Brain microvascular endothelial cell (primary cell): ENCODE measurements around the gene STPG2.
A peak's percentile ranks its signal among the peaks of the same experiment; 100 is the strongest.

ENCODE experiments used
- DNase-seq: peaks from one replicate; pipeline ENCODE4 v3.0.0-alpha.2; 2020
- H3K27ac ChIP-seq: fragments of 250-450 bp; sonication (Bioruptor Pico); 2 replicates; pipeline ENCODE4 v1.5.1; 2020; ENCODE audit warnings: mild to moderate bottlenecking, moderate library complexity
- H3K27me3 ChIP-seq: fragments of 250-450 bp; sonication (Bioruptor Pico); replicated peaks from 2 replicates; pipeline ENCODE4 v1.5.1; 2020; ENCODE audit warnings: mild to moderate bottlenecking
- H3K36me3 ChIP-seq: fragments of 250-450 bp; sonication (Bioruptor Pico); replicated peaks from 2 replicates; pipeline ENCODE4 v1.5.1; 2020; ENCODE audit warnings: mild to moderate bottlenecking
- H3K4me3 ChIP-seq: 2 replicates; pipeline ENCODE4 v1.5.1; 2011; ENCODE audit warnings: low read depth, mild to moderate bottlenecking, control low read depth, low read length, moderate library complexity
- in situ Hi-C: cut with HindIII; loops from 2 replicates; pipeline ENCODE4 v1.10.0; 2017; ENCODE audit warnings: low sequenced_read_pairs, low pct_ligation_motif_present
- TF ChIP-seq, protein P1 (sequence below): IDR thresholded peaks from 2 replicates; pipeline ENCODE4 v1.5.1; 2011; ENCODE audit warnings: low read depth, mild to moderate bottlenecking, moderate library complexity, low read length, control low read depth, inconsistent platforms; ENCODE audit errors: missing control alignments

STPG2 gene

DNA sequence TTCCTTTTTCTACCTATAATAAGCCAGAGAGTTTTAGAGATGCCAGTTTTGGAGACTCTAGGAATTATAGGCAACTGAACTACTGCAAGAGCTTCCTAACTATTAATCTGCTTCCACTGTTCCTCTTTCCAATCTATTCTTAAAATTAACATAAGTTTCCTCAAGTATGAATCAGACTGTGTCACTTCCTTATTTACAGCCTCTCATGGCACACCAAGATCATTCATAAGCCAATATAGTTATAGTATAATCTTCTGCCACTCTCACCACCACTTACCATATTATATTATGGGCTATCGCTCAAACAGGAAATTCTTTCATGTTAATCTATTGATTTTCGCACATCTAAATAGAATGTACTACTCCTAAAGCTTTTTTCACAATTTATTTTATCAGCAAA lies 383.5 kb downstream of the STPG2 start:
- TF ChIP-seq, protein P1, sequence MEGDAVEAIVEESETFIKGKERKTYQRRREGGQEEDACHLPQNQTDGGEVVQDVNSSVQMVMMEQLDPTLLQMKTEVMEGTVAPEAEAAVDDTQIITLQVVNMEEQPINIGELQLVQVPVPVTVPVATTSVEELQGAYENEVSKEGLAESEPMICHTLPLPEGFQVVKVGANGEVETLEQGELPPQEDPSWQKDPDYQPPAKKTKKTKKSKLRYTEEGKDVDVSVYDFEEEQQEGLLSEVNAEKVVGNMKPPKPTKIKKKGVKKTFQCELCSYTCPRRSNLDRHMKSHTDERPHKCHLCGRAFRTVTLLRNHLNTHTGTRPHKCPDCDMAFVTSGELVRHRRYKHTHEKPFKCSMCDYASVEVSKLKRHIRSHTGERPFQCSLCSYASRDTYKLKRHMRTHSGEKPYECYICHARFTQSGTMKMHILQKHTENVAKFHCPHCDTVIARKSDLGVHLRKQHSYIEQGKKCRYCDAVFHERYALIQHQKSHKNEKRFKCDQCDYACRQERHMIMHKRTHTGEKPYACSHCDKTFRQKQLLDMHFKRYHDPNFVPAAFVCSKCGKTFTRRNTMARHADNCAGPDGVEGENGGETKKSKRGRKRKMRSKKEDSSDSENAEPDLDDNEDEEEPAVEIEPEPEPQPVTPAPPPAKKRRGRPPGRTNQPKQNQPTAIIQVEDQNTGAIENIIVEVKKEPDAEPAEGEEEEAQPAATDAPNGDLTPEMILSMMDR = no peak
- Histone ChIP-seq H3K27ac (no peak overlapping the region), H3K27me3 (no peaks in the 10 kb centered on the region), H3K4me3 (no peak overlapping the region), H3K36me3 (no peaks in the 10 kb centered on the region)
- in situ Hi-C loops = no loop called here
- no peak for DNase-seq

DNA sequence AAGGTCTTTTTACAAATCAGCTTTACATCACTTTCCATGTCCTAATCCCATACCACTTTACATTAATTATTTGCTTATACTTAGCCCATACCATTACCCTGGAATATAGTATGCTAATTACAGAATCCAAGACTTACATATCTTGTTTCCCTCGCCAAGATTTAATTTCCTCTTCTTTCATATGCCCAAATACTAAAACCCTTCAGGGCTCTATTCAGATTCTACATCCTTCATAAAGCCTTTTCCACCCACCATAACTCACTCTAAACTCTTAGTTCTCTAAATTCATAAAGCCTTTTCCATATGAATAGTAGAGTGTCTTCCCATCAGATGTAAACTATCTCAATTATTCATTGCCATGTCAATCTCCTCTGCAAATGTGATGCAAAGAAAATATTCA lies 390.7 kb downstream of the STPG2 start:
- in situ Hi-C loops = no loop called here
- DNase-seq = no peak
- TF ChIP-seq, protein P1 = no peak
- H3K27me3 ChIP-seq = no peaks in the 10 kb centered on the region
- H3K27ac ChIP-seq = no peak overlapping the region
- no peaks in the 10 kb centered on the region for H3K36me3 ChIP-seq
- H3K4me3 ChIP-seq = no peak overlapping the region

DNA sequence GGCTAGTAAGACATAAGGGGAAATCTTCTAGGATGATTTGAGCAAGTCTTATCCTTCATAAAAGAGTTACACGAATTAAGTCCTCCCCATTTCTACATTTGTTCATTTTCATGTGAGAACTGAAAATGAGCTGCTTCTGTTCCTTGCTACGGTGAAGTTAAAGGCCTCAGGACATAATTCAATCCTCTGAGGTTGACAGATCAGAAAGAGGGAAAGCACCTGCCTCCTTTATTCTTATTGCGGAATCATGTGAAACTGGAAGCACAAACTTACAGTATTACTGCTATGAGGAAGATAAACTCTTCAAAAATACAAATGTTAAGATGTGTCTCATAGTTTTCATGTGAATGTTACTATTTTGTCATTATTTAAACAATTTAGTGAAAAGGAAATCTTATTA lies 395.3 kb downstream of the STPG2 start:
- no peak overlapping the region for H3K27ac ChIP-seq
- in situ Hi-C loops = no loop called here
- H3K4me3 ChIP-seq = no peak overlapping the region
- DNase-seq = no peak
- H3K27me3 ChIP-seq = no peaks in the 10 kb centered on the region
- H3K36me3 ChIP-seq = no peaks in the 10 kb centered on the region
- TF ChIP-seq, protein P1 = no peak

DNA sequence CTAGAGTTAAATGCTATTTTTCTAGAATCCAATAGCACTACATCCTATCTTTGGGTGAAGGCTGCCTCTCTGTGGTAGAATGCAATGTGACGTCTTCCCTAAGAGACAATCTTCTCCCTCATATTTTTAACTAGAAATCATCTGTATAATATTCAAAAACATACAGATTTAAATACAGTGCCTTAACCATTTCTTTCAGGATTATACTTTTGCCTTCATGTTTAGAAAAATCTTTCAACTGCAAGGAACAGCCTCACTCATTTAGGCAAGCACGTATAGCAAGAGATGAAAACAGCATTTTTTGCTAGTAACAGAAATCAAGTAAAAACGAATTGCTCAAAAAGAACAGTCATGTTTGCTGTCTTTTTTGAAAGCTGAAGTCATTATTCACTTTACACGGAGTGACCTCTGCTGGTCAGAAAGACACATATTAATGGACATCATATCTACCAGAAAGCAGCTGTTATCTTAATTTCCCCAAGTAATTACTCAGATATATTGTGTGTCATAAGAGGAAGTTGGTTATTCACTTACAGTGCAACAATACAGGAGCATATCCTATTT lies 422.3 kb downstream of the STPG2 start:
- Histone ChIP-seq H3K4me3 (no peak overlapping the region), H3K27ac (no peak overlapping the region), H3K36me3 (no peaks in the 10 kb centered on the region), H3K27me3 (no peaks in the 10 kb centered on the region)
- in situ Hi-C loops = no loop called here
- peak; percentile 59 for DNase-seq
- TF ChIP-seq, protein P1 = peak; percentile 18

DNA sequence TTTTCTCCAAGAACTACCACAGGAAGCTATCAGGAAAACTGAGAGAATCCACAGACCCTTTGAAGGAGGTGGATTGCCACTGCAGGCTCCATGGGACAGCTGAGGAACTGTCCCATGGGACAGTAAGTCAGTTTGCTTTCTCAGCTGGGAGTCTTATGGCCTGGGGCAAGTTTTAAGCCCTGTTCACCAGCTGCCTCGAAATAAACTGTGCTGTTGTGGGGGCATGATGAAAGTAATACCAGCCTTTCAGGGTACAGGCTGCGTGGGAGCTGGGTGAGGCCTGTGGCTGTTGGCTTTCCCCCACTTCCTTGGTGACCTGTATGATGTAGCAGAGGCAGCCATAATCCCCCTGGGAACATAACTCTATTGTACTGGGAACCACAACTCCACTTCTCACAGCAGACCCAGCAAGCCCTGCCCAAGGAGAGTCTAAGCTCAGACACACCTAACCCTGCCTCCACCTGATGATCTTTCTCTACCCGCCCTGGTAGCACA lies 452.1 kb downstream of the STPG2 start:
- Histone ChIP-seq H3K36me3 (no peaks in the 10 kb centered on the region), H3K27me3 (no peaks in the 10 kb centered on the region), H3K4me3 (no peak overlapping the region), H3K27ac (no peak overlapping the region)
- no peak for DNase-seq
- TF ChIP-seq, protein P1 = no peak
- in situ Hi-C loops = no loop called here

DNA sequence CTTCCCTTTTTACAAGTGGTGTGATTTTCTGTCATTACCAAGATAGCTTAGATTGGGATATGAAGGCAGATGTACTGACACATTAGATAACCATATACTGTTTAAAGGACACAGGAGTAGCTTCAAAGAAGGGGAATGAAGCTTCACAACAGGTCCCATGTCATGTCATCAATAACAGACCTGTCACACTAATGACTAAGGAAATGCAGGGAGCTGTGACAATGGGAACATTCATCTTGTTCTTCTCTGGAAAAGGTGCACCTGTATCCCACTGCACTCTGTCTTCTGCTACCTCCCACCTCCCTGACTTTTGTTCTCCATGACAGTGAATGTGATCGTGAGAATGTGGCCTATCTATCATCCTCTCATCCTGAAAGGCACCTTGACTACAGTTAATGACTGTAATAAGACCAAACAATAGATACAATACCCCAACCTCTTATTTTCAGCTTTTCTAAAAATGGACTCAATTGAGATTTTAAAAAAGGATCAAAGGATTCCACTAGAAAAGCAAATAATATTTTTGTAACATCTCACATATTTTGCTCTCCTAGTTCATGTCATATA lies 472.5 kb downstream of the STPG2 start:
- no peak overlapping the region for H3K4me3 ChIP-seq
- H3K27me3 ChIP-seq = no peaks in the 10 kb centered on the region
- TF ChIP-seq, protein P1 = no peak
- no peak for DNase-seq
- H3K36me3 ChIP-seq = no peaks in the 10 kb centered on the region
- in situ Hi-C loops = no loop called here
- no peak overlapping the region for H3K27ac ChIP-seq
